NCI-H1105 treated with DMSO at 0.1 percent for 48 hours (cell line): Measurements from ENCODE around the gene PLA2G4D.
A peak's percentile ranks its signal among the peaks of the same experiment; 100 is the strongest.

Experiments
- DNase-seq: peaks from one replicate; lab custom pipeline; 2025; lab: John Stamatoyannopoulos, UW

PLA2G4D gene

DNA sequence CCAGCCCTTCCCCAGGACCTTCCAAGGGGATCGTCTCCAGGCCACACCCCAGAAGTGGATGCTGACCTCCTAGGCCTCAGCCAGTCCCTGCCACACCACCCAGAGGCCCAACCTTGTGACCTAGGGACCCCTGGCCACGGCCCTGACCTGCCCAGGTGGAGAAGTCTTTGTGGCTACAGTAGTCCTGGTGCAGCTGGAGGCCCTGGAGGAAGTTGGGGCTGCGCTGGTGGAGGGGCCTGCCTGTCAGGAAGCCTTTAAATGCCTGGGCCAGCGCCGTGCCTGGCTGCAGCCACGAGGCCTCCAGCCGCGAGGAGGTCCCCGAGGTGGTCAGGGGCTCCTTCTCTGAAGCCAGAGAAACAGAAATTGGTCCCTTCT, 23.4 kb downstream of the PLA2G4D start:
- DNase-seq = no peak

- DNase-seq = no peak
Observed at GRCh38 chr15:42070279-42070975, 23.9 kb downstream of the PLA2G4D start.

- no peak for DNase-seq
Observed at GRCh38 chr15:42069496-42070278, 24.7 kb downstream of the PLA2G4D start.

GRCh38 chr15:42069025-42069424, 25.3 kb downstream of the PLA2G4D start:
- no peak for DNase-seq

- no peak for DNase-seq
Observed at GRCh38 chr15:42068601-42069000, 25.8 kb downstream of the PLA2G4D start.

DNA sequence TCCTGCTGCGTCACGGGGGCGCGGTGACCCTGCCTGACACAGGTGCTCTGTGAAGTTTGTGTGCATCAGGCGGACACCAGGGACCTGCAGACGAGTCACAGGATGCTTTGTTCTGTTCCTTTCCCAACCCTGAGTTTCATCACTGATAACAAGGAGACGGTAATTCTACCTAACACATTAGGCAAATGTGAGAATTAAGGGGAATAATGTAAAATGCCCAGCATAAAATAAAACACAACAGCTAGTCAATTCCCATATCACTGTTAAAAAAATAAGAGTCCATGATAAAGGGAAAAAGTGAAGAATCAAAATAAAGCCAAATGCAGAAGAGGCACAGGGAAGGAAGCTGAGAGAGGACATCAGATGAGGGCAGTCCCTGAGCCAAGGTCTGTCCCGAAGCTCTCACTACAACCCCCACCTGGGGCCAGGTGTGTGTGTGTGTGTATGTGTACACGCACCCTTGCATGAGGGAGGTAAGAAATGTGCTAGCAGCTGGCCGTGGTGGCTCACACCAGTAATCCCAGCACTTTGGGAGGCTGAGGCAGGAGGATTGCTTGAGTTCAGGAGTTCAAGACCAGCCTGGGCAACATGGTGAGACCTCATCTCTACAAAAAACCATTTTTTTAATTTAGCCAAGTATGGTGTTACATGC, 27.5 kb downstream of the PLA2G4D start:
- no peak for DNase-seq

DNA sequence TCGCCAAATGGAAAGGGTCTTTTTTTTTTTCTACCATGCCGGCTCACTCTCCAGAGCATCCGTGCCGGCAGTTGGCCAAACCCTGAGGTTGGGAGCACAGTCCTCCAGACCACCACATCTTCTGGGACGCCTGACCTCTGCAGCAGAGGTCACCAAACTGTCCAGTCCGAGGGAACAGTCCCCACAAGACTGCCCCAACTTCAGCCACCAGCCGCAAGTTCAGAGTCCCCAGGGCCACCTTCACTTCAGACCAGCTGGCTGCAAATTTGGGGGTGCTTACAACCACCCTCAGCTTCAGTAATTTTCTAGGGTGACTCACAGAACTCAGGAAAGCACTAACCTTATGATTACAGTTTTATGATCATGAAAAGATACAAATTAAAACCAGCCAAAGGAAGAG, 28.9 kb downstream of the PLA2G4D start:
- no peak for DNase-seq

DNA sequence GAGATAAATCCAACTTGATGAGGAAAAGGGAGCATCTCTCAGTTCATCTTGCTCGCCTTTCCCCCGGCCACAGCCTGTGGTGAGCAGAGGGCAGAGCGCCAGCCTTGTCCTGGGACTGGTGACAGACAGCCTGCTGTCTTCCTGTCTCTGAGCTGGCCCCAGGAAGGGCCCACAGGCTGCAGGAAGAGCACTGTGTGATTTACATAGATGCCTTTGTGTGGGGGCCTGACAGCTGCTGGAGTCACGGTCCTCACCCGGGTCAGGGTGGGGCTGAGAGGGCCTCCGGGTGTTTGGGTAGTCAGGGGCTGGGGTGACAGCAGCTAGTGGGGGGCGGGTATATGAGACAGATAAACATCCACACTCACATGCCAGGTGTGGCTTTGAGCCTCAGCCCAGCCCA, 29.3 kb downstream of the PLA2G4D start:
- DNase-seq = peak; percentile 23

DNA sequence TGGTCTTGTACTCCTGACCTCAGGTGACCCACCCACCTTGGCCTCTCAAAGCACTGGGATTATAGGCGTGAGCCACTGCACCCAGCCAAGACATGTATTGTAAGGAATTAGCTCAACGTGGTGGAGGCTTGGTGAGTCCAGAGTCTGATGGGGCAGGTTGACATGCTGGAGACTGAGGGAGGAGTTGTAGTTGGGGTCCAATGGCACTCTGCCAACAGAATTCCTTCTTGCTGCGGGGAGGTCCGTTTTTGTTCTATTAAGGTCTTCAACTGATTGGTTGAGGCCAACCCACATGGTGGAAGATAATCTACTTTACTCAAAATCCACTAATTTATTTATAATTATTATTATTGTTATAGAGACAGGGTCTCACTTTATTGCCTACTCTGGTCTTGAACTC, 30.1 kb downstream of the PLA2G4D start:
- no peak for DNase-seq

DNA sequence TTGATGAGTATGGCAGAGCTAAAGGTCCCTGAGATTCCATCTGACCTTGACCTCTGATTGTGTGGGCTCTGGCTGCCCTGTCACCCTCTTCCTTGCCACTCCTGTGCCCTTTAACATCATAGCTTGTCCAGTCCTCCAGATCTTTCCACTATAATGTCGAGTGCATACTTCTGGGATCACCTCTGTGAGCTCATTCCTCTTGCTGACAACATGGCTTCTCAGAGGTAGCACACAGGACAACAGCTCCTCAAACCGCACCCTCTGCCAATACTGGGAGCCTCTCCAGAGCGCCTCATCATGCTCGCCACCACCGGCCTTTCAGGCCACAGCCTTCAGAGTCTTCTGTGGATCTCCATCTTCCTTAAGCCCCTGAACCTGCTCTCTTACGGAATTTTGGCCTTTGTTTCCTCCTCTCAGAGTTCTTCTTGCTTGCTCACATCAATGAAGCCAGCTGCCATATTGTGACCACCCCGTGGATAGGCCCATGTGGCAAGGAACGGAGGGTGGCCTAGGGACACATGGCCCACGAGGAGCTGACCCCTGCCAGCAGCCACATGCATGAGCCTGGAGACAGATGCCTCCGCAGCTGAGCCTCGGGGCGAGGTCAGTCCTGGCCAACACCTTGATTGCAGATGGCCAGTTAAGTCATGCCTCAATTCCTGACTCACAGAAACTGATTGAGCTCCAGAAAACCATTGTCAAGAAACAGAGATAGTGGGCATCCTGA, 31.1 kb downstream of the PLA2G4D start:
- DNase-seq = no peak

GRCh38 chr15:42062284-42062806, 32.0 kb downstream of the PLA2G4D start:
- DNase-seq = no peak

GRCh38 chr15:42060797-42061196, 33.6 kb downstream of the PLA2G4D start:
- no peak for DNase-seq

DNA sequence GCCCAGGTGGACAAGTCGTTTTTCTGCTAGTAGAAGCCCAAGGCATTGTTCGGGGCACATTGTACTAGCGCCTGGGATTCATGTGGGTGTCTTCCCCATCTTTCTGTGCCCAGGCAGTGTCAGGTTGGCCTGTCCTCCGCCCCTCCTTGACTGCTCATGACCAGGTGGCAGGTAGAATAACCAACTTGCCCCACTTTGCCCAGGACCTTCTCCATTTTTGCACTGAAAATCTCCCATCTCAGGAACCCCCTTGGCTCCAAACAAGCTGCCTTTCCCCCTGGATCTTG, 33.9 kb downstream of the PLA2G4D start:
- DNase-seq = no peak

- peak; percentile 29 for DNase-seq
Observed at GRCh38 chr15:42059661-42060476, 34.5 kb downstream of the PLA2G4D start.

DNA sequence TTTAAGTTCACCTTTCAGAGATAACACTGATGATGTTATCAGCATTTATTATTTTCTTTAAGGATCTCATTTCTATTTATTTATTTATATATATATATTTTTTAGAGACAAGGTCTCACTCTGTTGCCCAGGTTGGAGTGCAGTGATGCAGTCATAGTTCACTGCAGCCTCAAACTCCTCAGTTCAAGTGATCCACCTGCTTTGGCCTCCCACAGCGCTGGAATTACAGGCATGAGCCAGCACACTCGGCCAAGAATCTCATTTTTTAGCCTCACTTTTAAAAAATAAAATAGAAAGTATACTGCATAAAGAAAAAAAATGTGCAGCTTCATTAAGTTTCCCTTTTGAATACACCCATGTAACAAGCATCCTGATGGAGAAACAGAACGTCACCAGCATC, 35.6 kb downstream of the PLA2G4D start:
- DNase-seq = no peak

DNA sequence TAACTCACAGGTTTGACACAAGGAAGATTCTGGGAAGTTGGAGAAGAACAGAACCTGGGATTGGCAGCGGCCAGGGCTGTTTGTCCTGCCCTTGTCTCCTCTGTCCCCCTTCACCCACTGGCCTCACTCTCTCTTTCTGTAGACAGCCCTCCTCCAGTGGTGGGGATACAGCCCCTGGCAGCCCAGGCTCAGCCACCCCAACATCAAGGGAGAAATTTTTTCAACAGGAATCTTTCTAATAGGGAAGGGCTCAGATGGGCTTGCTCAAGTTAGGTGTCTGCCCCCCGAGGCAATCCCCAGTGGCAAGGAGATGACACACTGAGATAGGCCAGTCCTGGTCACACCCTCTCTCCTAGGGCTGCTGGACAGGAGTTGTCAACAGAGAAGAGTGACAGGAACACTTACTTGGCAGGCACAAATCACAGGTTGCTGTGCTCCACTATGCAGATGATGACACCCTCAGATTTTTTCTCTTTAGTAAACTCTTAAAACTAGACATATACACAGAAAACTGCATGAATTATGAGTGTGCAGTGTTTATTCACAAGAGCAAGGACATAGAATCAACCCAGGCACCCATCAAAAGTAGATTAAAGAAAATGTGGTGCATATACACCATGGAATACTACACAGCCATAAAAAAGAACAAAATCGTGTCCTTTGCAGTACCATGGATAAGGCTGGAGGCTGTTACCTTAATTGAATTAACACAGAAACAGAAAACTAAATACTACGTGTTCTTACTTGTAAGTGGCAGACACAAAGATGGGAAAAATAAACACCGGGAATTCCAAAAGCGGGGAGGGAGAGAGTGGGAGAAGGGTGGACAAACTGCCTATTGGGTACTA, 36.3 kb downstream of the PLA2G4D start:
- DNase-seq = no peak

DNA sequence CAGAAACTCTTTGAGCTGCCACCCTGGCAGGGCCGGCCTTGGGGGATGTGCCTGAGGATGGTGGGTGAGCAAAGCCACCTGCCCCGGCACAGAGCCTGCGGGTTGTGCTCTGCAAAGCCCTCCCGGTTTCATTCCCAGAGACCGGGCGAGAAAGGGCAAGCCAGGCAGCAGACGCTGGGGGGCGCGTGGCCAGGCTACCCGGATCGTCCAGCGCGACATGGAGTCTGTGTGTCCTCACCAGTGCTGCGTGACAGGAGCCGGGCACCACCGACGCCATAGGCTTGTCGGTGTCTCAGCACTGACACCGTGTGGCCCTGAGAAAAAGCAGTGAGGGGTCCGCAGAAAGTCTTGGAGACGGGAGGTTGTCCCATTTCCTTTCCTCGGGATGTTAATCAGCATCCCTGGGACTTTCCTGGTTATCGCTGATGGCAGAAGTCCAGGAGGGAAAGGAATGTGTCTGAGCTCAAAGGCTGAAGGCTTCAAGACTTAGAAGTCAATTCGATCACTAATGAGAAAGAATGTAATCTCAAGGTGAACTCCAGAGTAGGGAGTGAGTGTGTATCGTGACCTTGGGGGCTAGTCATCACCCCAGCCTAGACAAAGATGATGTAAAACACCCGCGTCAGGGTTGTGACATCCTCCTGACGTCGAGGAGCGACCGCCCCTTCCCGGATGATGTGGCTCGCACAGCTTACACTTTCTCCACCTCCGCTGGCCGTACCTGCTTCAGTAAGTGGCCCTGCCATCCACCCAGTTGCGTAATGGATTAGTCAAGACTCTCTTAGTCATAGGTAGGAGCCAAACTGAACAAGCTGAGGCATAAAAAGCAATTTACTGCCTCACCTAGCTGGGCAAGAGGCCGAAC, 37.2 kb downstream of the PLA2G4D start:
- DNase-seq = peak; percentile 54

GRCh38 chr15:42053914-42054313, 40.4 kb downstream of the PLA2G4D start:
- no peak for DNase-seq

DNA sequence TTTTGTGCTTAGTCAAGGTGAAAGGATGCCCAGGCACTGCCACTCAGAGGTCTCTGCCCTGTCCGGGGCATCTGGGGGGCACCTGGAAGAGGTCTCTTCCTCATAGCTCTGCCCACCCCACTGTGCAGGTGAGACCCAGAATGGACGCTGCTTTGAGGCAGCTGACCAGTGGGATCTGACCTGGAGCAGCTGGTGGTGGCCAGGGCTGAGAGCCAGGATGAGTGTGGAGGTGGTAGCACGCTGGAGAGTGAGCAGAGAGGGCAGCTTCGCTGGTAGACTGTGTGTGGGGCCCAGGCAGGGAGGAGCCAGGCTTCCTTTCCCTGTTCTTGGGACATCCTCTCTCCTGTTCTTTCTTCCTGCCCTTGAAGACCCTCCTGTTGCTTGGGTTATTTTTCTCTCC, 41.4 kb downstream of the PLA2G4D start:
- DNase-seq = no peak
